Measurements from ENCODE around the gene CACNA1B. TPM values are rescaled to one million over a fixed set of nuclear protein-coding genes. Genes with fewer than 3 reads are reported as not detected.

Gene CACNA1B
- total and polyA plus RNA-seq, 2 of the 4 experiments (the other 2 are of a cell fraction) = 0.02 TPM; not detected in 1

DNA sequence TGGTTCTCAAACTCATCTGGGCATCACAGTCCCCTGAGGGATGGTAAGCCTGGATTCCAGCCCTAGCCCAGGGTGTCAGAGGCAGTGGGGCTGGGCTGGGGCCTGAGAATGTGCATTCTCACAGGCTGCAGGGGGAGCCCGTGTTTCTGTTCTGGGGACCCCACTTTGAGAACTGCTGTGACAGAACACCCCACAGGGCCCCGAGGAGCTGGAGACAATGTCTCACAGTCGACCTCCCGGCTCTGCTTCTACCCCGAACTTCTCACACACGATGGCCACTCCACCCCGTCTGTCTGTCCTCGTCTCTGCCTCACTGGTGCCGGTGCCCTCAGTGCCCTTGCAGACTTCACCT, 130.0 kb downstream of the CACNA1B start:
- Histone ChIP-seq H2BK120ac (ENCODE audit: low read depth, low read length) (no peak overlapping the region), H3K4me1 (ENCODE audit: control insufficient read depth, insufficient read depth, low read length) (no peaks in the 10 kb centered on the region), H2AFZ (replicated peaks; ENCODE audit: low read length, poor library complexity) (no peak overlapping the region), H4K20me1 (ENCODE audit: insufficient read depth, low read length) (no peaks in the 10 kb centered on the region), H3K18ac (ENCODE audit: low read depth, low read length) (no peak overlapping the region), H3K36me3 (ENCODE audit: control insufficient read depth, insufficient read depth, low read length) (no peaks in the 10 kb centered on the region), H3K14ac (replicated peaks; ENCODE audit: low read depth, low read length) (no peak overlapping the region), H3K56ac (ENCODE audit: extremely low read depth, insufficient read depth, low read length) (no peak overlapping the region), H3K4me2 (ENCODE audit: low read depth, low read length) (no peak overlapping the region), H3K4ac (ENCODE audit: low read depth, low read length) (no peak overlapping the region), H4K5ac (ENCODE audit: low read depth, low read length) (no peak overlapping the region), H3K79me1 (ENCODE audit: low read depth in 1 of 2, low read length in 2 of 2) (no peaks in the 10 kb centered on the region), H3K9me1 (ENCODE audit: insufficient read depth, low read length) (no peaks in the 10 kb centered on the region), H4K8ac (ENCODE audit: low read depth in 2 of 2, low read length in 2 of 2) (no peak overlapping the region), H2BK20ac (ENCODE audit: low read depth, low read length) (no peak overlapping the region), H3K23ac (ENCODE audit: low read depth, low read length) (no peak overlapping the region), H3K9ac (ENCODE audit: low read depth, low read length) (no peak overlapping the region), H3K9me3 (ENCODE audit: control insufficient read depth, insufficient read depth, low read length) (peaks cover 22% of the 10 kb centered on the region; the same call in 1 of the 2 replicates), H3K27me3 (ENCODE audit: control insufficient read depth, insufficient read depth, low read length) (no peaks in the 10 kb centered on the region), H2BK15ac (ENCODE audit: low read depth, low read length) (no peak overlapping the region), H3K27ac (ENCODE audit: insufficient read depth, low read length) (no peak overlapping the region), H2AK5ac (ENCODE audit: low read depth, low read length) (no peak overlapping the region), H2BK5ac (ENCODE audit: low read depth, low read length, poor library complexity, severe bottlenecking) (no peak overlapping the region), H3K4me3 (ENCODE audit: insufficient read depth, low read depth, low read length) (no peak overlapping the region), H4K91ac (ENCODE audit: insufficient read depth, low read depth, low read length) (no peak overlapping the region), H2AK9ac (replicated peaks; ENCODE audit: low read depth, low read length, poor library complexity) (no peak overlapping the region)
- POLR2A ChIA-PET (ENCODE audit: unreplicated experiment) = no interaction called here
- DNase-seq (no peak), ATAC-seq (ENCODE audit: low read depth) (no peak)
- in situ Hi-C loops (cut with MboI; ENCODE audit: low sequenced_read_pairs) = no loop called here
- dilution Hi-C loops (cut with HindIII; ENCODE audit: low sequenced_read_pairs, unreplicated experiment) = no loop called here
- intact Hi-C loops (cut with micrococcal nuclease) = no loop called here
- CTCF ChIA-PET = no interaction called here
- TF ChIP-seq NFE2L2 (IDR thresholded peaks at IDR 0.05; ENCODE audit: low read depth, low read length) (no peak), CEBPB (IDR thresholded peaks at IDR 0.05; ENCODE audit: low read depth, low read length) (no peak), SMC3 (IDR thresholded peaks at IDR 0.05; ENCODE audit: low read depth, low read length) (no peak), MXI1 (IDR thresholded peaks at IDR 0.05; ENCODE audit: borderline replicate concordance, low read depth, low read length) (no peak)
- TF ChIP-seq, protein P1, sequence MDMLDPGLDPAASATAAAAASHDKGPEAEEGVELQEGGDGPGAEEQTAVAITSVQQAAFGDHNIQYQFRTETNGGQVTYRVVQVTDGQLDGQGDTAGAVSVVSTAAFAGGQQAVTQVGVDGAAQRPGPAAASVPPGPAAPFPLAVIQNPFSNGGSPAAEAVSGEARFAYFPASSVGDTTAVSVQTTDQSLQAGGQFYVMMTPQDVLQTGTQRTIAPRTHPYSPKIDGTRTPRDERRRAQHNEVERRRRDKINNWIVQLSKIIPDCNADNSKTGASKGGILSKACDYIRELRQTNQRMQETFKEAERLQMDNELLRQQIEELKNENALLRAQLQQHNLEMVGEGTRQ (IDR thresholded peaks at IDR 0.05; ENCODE audit: low read depth, low read length) = no peak
- no TSS peak for BruUV-seq (replicated peaks)
- WGBS, 2 experiments (ENCODE audit: extremely low coverage in 2 of 2, insufficient read length in 1 of 2) = 63% methylated on average over 4 of the region's 9 CpGs; no CpG with 5 or more reads in 1 of the 2 experiments

Data from IMR-90 (cell line).